ENCODE results near the gene RABGGTA. TPM values are rescaled to one million over a fixed set of nuclear protein-coding genes. Genes with fewer than 3 reads are reported as not detected.

The RABGGTA gene
- total RNA-seq, 1 donor from 2014 or later, result 70.5 TPM

GRCh38 chr14:24266344-24267244, 4.8 kb downstream of the RABGGTA start:
- intact Hi-C loops (cut with micrococcal nuclease), result no loop called here
- Mint-ChIP-seq H3K9me3 (no peaks in the 10 kb centered on the region), H3K4me1 (peaks cover 17% of the 10 kb centered on the region), H3K27ac (no peak overlapping the region), H3K27me3 (no peaks in the 10 kb centered on the region), H3K4me3 (no peak overlapping the region), H3K36me3 (ENCODE audit: low read depth) (peaks cover 55% of the 10 kb centered on the region)
- no peak for TF ChIP-seq CTCF (IDR thresholded peaks at IDR 0.05)
- POLR2A ChIA-PET, result interaction anchor here (9.8 kb wide), 1 partner anchor 24 kb away, joined by 175 read pairs; the partner anchor contains the start of gene TINF2
- ATAC-seq (ENCODE audit: low read depth) (no peak), DNase-seq (no peak)
- CTCF ChIA-PET, result no interaction called here

- ChIA-PET POLR2A (interaction anchor here (1.4 kb wide), 1 partner anchor 22 kb away, joined by 3 read pairs; the partner anchor contains the start of gene TINF2), CTCF (no interaction called here)
- Mint-ChIP-seq H3K4me1 (peaks cover 2% of the 10 kb centered on the region), H3K27ac (no peak overlapping the region), H3K36me3 (ENCODE audit: low read depth) (peaks cover 52% of the 10 kb centered on the region), H3K9me3 (no peaks in the 10 kb centered on the region), H3K27me3 (no peaks in the 10 kb centered on the region), H3K4me3 (no peak overlapping the region)
- no peak for TF ChIP-seq CTCF (IDR thresholded peaks at IDR 0.05)
- ATAC-seq (ENCODE audit: low read depth), result no peak
- intact Hi-C loops (cut with micrococcal nuclease), result no loop called here
- no peak for DNase-seq
Measured at GRCh38 chr14:24264298-24264697, 7.1 kb downstream of the RABGGTA start.

GRCh38 chr14:24263848-24264247, 7.5 kb downstream of the RABGGTA start:
- Mint-ChIP-seq H3K9me3 (no peaks in the 10 kb centered on the region), H3K27ac (no peak overlapping the region), H3K4me3 (no peak overlapping the region), H3K27me3 (no peaks in the 10 kb centered on the region), H3K36me3 (ENCODE audit: low read depth) (peaks cover 48% of the 10 kb centered on the region), H3K4me1 (no peaks in the 10 kb centered on the region)
- CTCF ChIA-PET, result no interaction called here
- DNase-seq, result no peak
- no peak for ATAC-seq (ENCODE audit: low read depth)
- POLR2A ChIA-PET, result interaction anchor here (0.6 to 1.4 kb wide), 2 partner anchors 17 to 21 kb away, joined by 3 to 4 read pairs; partner anchors contain the start of gene TINF2
- intact Hi-C loops (cut with micrococcal nuclease), result no loop called here
- no peak for TF ChIP-seq CTCF (IDR thresholded peaks at IDR 0.05)

- ChIA-PET POLR2A (interaction anchor here (0.6 to 1.8 kb wide), 2 partner anchors 8 to 16 kb away, joined by 4 to 7 read pairs; partner anchors contain the start of gene RABGGTA), CTCF (no interaction called here)
Measured at GRCh38 chr14:24262821-24263733, 8.3 kb downstream of the RABGGTA start, which contains the start of gene TGM1. TSS of gene TGM1 (minus strand) at chr14:24263177. CDS start at chr14:24262352, 825 bp downstream.

More at GRCh38 chr14:24262821-24263733, 8.3 kb downstream of the RABGGTA start, which contains the start of gene TGM1:
- intact Hi-C loops (cut with micrococcal nuclease), result no loop called here
- Mint-ChIP-seq H3K27ac (no peak within 1 kb of the TSS), H3K36me3 (ENCODE audit: low read depth) (peaks cover 43% of the 10 kb centered on the region), H3K4me1 (no peaks in the 10 kb centered on the region), H3K9me3 (no peaks in the 10 kb centered on the region), H3K4me3 (no peak within 1 kb of the TSS), H3K27me3 (no peaks in the 10 kb centered on the region)
- ATAC-seq (ENCODE audit: low read depth), result no peak
- TF ChIP-seq CTCF (IDR thresholded peaks at IDR 0.05), result no peak
- DNase-seq, result no peak

Measured in activated B cell treated with CpG ODN at 0.5 μM for 24 hours (primary cell).